22Rv1 (cell line): ENCODE measurements around the gene MSL2.
"Not testable (repeated sequence)": the region's sequence is repeated elsewhere in the genome, so short reads cannot be mapped to it uniquely, and the experiment has no call there.

Experiments used
- H3K27ac ChIP-seq: fragments of 450-650 bp; 2 replicates; pipeline ENCODE4 v1.5.1; 2017
- CTCF ChIP-seq: fragments of 450-650 bp; IDR thresholded peaks from 2 replicates; pipeline ENCODE4 v1.5.1; 2017; ENCODE audit warnings: mild to moderate bottlenecking
- ZFX ChIP-seq: fragments of 450-650 bp; IDR thresholded peaks from 2 replicates; pipeline ENCODE4 v1.6.1; 2017; ENCODE audit warnings: antibody characterized with exemption, borderline replicate concordance

Gene MSL2

GRCh38 chr3:136141291-136141785 lies 54.8 kb downstream of the MSL2 start:
- no peak overlapping the region for H3K27ac ChIP-seq

GRCh38 chr3:136136454-136136853 lies 59.7 kb downstream of the MSL2 start:
- no peak overlapping the region for H3K27ac ChIP-seq
- TF ChIP-seq ZFX (no peak), CTCF (no peak)

More at GRCh38 chr3:136141291-136141785, 54.8 kb downstream of the MSL2 start:
- TF ChIP-seq CTCF (no peak), ZFX (no peak)

- no peak for TF ChIP-seq CTCF
- TF ChIP-seq ZFX = no peak
- H3K27ac ChIP-seq = no peak overlapping the region
Observed at GRCh38 chr3:136135039-136135802, 60.9 kb downstream of the MSL2 start.

- no peak overlapping the region for H3K27ac ChIP-seq
- TF ChIP-seq CTCF = no peak
Observed at GRCh38 chr3:136134091-136134490, 62.0 kb downstream of the MSL2 start.

GRCh38 chr3:136131647-136132046 lies 64.5 kb downstream of the MSL2 start:
- H3K27ac ChIP-seq = not testable (repeated sequence)

- no peak for TF ChIP-seq ZFX
- TF ChIP-seq CTCF = no peak
- H3K27ac ChIP-seq = no peak overlapping the region
Observed at GRCh38 chr3:136122006-136122405, 74.1 kb downstream of the MSL2 start.

- H3K27ac ChIP-seq = no peak overlapping the region
- TF ChIP-seq CTCF = no peak
Observed at GRCh38 chr3:136120373-136121348, 75.5 kb downstream of the MSL2 start.

GRCh38 chr3:136119783-136120182 lies 76.4 kb downstream of the MSL2 start:
- not testable (repeated sequence) for H3K27ac ChIP-seq

- H3K27ac ChIP-seq = not testable (repeated sequence)
Observed at GRCh38 chr3:136119332-136119731, 76.8 kb downstream of the MSL2 start.
